KG1 (cell line): ENCODE measurements around the gene RBSN.

Source experiments
- DNase-seq: peaks from one replicate; lab custom pipeline; 2025; lab: John Stamatoyannopoulos, UW

The RBSN gene

DNA sequence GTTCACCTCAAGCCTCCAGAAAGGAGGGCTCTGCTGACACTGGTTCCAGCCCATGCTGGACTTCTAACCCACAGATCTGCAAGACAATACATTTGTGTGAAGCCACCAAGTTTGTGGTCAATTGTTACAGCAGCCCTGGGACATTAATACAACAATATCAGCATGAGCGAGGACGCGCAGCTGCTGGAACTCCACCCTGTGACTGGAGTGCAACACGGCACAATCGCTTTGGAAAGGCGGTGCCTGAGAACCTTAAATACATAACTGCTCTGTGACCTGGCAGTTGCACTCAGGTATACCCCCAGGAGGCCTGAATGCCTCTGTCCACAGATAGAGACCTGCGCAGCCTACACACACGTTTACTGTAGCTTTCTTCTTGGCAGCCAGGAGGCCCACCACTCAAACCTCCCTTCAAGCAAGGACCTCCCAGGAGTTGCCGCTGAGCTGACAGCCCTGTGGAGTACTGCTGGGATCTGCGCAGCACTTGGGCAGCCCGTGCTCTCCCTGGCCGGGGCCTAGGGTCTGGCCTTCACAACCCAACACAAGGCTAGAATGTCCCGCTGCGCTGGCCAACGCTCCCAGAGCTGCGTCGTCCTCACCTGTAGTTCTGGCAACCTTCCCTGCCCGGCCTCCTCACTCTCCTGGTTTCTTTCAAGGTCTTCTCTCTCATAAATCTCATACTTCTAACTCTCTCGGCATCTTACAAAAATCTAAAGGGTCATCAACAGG, 42.1 kb downstream of the RBSN start:
- DNase-seq: no peak

DNA sequence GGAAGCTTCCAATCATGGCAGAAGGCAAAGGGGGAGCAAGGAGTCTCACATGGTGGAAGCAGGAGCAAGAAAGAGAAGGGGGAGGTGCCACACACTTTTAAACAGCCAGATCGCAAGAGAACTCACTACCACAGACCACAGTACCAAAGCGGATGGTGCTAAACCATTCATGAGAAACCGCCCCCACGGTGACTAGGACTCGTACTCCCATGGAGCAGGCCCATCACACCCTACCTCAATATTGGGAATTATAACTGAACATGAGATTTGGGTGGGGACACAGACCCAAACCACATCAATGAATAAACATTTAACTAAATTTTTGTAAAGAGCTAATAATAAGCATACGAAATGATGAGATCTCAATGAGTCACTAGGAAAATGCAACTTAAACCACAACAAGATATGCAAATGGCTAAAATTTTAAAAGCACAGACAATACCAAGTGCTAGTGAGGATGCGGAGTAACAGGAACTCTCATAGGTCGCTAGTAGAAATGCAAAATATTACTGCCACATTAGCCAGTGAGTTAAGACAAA, 43.9 kb downstream of the RBSN start:
- no peak for DNase-seq

DNA sequence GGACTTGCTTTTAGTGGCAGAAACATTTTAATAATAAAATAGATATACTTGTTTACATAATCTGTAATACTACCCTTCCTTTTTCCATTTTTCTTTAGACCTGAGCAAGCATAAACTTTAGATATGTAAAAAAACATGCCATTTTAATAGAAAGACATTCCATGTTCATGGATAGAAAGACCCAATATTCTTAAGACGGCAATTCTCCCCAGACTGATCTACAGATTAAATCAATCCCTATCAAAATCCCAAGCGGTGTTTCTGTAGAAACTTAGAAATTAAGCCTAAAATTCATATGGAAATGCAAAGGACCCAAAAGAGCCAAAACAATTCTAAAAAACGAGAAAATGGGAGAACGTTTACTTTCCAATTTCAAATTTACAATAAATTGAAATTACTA, 45.4 kb downstream of the RBSN start:
- DNase-seq: no peak

DNA sequence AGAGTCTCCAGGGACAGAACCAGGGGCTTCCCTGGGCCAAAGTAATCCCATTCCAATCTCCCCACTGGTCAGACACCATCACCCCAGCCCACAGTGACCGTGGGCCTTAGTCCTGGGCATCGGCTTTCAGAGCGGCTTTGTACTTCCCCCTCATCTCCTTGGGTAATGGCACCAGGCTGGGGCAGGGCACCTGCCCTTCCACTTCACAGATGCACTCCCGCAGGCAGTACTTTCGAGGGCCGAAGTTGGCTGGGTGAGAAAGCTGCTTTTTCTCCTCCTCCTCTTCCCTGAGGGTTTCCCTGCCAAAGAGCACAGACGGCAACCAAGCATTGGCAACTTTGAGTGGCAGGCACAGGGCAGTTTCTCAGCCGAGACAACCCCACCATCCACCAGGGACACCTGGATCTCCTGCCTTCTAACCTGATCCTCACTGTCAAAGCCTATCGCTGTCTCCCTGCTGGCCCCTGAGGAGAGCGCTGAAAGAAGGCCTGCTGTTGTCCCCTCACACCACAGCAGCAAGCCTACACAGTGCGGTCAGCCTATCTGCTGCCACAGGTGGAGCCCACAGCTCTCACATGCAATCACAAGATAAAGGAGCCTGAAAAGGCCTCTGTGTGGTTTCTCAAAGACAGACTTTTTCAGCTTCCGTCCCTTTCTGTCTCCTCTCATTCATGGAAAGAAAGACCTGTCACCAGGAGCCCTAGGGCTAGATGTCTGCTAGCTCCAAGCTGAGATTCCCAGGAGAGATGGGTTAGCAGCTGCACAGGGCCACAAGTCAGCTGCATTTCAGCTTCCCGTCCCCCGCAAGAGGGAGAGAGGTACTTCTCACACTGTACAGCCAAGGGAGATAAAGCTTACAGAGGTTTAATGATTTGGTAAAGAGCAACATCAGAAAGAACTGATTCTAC, 46.4 kb downstream of the RBSN start:
- no peak for DNase-seq

DNA sequence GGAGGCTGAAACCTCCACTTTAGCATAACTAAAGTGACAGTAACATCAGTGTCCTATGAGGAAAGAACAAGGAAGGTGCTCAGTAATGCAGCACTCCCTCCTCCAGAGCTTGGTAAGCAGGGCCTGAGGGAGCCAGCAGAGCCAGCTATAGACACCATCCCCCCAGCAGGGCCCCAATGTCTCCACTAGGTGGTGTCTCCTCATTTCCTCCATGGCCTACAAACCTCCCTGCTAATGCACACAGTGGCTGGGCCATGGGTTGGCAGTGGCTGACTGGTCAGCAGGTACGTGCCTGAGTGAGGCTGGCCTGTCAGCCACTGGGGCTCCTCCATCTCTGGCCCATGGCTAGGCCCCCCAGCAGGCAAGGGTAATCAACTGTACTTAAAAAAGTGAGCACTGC, 47.4 kb downstream of the RBSN start:
- peak; percentile 6 for DNase-seq

DNA sequence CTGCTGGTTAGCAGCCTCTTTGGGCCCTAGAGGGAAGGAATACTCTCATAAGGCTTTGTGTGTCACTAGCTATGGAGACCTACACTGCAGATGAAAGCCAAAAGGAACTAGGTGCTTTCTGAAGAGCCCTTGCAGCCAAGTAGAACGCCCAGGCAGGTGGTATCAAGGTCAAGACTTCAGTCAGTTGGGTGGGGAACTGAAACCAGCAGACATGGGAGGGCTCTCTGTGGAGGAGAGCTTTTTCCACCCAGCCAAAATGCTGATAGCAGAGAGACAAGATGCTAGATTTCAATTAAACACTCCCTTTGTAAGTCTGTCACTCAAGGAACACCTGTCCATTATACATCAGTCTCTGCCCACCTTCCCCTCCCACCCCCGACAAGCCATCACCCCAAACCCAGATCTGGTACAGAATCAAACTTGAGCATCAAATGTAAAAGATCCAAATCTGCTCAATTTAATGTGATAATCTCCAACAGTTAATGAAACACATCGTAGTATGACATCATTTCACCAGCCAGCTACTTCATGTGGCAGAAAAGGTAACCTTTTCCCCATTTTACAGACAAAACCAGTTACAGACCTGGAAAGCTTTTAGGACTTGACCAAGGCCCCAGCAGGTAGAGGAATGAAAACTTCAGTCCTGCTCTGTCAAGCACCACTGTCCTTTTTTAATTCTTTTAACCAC, 48.4 kb downstream of the RBSN start:
- DNase-seq: no peak

DNA sequence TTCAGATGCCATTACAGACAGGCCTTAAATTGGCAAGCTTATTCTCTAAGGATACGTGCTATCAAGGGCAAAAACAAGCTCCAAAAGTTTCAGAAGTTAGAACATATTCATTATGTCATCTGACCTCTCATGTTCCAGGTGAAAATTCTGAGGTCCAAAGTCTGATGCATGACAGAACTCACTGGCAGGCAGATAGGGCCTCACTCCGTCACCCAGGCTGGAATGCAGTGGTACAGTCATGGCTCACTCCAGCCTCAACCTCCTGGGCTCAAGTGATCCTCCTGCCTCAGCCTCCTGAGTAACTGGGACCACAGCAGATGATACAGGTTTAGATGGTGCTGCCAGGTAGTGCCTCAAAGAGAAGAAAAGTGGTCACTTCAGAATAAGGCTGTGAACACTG, 49.4 kb downstream of the RBSN start:
- no peak for DNase-seq

DNA sequence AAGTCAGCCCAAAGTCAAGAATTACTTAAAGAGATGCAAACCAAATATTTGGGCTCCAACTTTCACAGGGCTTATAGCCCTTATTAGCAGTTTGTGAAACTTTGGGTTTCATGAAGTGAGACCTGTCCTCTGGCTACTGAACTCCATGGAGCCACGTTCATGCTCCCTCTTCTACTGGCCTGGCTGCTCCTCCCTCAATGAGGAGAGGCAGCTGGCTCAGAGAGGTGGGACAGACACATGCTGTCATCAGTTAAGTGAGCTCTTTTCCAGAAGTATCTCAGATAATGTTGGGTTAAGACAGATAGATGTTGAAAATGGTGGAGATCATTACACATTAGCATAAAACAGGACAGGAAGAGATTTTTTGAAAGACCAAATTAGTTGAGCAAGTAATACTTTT, 53.3 kb downstream of the RBSN start:
- DNase-seq: no peak

DNA sequence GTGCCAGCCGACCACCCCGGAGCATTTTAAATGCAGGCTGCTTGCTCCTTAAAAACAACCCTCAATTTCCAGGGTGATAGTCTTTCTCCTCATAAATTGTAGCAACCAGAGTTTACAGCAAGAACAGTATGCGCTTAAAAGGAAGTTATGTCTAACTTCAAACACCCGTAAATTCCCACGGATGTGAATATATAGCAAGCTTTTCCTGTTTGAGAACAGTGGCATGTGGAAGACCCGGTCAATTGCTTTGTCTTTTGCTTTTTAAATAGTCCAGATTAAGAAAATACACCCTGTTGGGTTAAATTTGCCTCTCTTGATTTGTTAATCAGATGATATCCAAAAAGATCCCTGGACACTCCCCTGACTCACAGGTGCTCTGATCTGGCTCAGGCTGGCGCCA, 54.6 kb downstream of the RBSN start:
- DNase-seq: no peak

DNA sequence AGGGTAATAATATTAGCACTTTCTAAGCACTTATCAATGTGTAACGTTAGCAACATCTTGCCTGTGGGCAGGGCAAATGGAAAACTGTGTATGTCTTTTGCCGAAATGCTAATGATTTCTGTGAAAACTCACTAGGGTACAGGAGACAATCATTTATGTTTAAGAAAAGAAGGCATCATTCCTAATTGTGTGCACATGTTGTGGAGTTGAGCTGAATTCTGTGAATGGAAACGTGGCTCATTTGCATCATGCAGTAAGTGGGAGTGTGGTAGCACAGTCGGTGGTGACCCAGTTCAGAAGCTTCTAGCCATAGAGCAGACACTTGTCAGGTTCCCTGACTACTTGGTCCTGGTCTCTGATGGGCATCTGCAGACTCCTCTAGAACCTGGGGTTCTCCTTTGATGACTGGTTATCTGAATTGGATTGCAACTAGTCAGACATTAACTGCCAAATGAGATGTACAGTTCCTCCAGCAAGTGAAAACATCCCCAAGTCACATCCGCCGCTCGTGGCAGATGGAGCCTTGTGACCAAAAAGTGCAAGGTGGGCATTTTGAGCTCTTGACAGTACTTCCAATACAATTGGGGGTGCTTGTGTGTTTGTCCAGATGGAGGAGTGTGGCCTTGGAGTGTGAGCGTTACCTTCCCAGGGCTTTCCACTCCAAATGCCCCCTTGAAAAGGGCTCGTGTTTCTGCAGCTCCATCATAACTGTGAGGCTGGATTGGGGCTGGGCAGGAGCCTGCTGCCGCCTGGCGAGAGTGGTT, 55.4 kb downstream of the RBSN start:
- no peak for DNase-seq

DNA sequence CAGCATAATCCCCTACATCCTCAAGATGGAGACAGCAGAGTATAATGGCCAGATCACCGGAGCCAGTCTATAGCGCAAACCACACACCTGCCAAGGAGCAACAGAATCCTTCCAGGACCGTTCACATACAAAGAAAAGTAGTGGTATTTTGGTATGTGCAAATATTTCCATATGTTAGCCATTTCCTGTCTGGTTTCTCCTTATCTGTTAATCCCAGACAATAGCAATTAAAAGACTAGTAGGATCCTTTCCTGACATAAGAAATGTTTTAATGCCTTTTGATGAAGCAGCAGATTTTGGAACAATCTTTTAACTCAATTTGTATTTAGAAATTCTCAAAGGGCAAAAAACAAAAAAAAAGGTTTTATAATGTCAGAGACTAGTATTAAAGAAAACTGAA, 56.0 kb downstream of the RBSN start:
- no peak for DNase-seq

DNA sequence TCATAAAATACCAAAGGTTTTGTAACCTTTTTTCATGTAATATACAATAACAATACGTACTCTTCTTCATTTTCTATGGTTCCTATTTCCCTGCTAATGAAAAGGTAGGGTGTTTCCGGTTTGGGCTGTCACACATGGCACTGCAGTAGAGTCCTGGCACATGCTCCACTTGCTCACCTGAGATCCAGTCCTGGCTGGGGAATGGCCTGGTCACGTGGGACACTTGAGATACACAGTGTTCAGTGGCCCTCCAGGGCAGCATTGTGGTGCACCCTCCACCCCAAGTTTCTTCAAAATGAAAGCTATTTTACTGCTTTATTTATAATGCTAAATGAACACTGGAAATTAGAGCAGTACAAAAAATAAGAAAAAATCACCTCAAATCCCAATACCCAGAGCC, 57.0 kb downstream of the RBSN start:
- DNase-seq: no peak

DNA sequence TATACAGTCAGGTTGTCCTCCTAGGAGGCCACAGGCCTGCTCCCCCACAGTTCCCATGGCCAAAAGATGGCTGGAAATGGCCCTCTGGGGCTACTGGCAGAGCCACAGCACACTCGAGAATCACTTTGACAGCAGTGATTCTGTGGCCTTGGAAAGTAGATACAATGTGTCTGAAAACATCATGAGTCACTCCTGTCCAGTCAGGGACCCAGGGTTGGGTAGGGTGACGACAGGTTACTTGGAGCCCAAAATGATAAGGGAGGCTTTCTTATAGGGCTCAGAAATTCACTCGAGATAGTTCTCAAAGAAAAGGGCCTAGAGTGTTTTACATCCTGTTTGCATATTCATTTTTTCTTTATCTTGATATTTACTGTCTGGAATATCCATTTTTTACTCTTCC, 58.1 kb downstream of the RBSN start:
- DNase-seq: no peak

DNA sequence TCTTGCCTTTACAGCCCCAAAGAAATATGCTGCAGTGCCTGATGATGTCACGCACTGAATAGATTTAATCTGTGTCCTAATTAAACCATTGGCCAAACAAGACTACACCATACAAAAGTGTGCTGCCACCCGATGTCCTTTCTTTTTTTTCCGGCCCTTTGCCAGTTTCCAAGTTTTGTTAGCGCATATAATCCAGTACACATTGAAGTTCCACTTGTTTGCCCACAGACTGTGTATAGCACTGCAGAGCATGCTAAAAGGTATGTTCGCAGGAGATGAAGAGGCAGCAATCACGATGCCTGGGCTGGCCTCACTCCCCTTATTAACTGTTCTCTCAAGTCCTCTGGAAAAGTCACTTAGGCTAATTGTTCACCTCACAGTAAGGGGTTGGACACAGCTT, 60.6 kb downstream of the RBSN start:
- no peak for DNase-seq

DNA sequence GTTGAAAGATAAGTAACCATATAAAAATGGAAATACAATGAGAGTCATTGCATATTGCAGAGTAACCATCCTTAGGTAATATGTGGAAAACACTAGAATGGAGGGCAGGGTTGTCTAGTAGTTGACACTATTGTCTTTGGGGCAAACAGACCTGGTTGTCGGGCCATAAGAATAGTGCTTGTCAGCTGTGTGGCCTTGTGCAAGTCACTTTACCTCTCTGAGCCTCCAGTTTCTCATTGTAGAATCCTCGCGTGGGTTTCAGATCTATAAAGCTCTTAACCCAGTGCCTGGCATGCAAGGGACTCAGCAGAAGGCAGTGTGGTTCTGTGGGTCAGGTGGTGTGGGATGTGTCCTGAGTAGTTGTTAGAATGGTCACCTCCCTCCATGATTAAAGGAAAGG, 65.8 kb downstream of the RBSN start:
- DNase-seq: no peak

DNA sequence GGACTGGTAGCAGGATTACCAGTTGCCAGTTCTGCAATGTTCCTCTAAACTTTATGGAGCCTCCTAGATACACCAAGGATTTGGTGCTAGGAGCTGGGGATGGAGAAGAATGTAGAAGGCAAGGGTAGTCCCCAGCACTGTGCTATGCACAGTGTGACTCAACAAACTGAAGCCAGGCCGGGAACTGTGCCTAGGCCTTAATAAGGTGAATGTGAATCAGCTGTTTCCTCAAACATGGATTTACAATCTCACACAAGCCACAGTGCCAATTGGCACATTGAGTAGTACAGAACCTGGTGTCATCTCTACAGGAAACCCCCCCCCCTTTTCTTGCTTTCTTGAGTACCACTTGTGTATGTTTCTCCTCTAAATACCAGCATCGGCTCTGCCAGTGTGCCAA, 66.3 kb downstream of the RBSN start:
- DNase-seq: no peak

DNA sequence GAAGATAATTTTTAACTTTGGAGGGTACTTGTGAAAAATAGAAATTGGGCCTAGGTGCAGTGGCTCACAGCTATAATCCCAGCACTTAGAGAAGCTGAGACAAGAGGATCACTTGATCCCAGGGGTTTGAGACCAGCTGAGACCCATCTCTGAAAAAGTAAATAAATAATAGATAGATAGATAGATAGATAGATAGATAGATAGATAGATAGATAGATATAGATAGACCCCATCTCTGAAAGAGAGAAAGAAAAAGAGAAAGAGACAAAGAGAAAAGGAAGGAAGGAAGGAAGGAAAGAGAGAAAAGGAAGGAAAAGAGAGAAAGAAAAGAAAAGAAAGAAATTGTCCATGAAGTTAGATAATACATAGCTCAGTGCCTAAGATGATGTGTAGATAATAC, 69.3 kb downstream of the RBSN start:
- DNase-seq: no peak

DNA sequence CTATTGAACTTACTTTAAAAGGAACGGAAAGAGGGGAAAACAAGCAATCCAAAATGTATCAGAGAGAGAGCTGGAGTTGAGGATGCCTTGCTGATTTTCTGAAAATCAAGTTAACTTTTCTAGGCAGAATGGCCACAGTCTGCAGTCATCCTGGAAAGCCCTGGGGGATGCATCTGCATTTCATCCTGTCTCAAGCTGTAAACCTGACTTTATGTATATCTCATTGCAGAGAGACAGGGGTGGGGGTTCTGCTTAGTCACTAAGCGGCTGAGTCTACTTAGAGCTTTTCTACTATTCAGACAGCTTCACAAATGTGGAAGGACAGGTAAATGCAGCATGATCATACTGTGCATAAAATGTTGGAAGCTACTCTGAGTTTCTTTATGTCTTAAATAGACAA, 75.2 kb downstream of the RBSN start:
- no peak for DNase-seq

DNA sequence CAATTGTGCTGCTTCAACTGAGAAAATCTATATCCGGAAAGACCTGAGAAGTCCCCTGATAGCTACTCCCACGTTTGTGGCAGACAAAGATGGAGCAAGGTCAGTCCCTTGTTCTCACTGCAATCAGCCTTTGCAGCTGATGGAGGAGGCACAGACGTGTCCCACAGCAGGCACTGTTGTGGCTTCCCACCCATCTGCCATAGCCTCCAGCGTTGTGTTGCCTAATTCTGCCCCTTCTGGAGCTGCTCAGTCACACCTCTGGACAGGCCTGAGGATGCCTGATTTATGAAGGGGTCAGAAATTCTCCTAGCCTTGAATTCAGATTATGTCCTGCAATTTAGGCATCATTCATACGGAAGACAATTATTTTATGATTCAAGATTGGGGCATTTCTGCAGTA, 75.7 kb downstream of the RBSN start:
- no peak for DNase-seq
